ENCODE measurements around the gene RBMS3. TPM values are rescaled to one million over a fixed set of nuclear protein-coding genes. Genes with fewer than 3 reads are reported as not detected.

RBMS3 gene
- total RNA-seq, 4 donors from 2014 or later, result 3.8 to 18.7 (median 14.6) TPM

- H3K27me3 ChIP-seq, result no peaks in the 10 kb centered on the region
- H3K4me3 ChIP-seq, result no peak overlapping the region
- intact Hi-C loops (cut with DNase I; ENCODE audit: low total_unique reads), result no loop called here
- in situ Hi-C loops (cut with MboI; ENCODE audit: low pct_ligation_motif_present in 1 of 4, low pct_unique_long_range_greater_than_20kb in 1 of 4, low sequenced_read_pairs in 3 of 4), result no loop called here
- no peaks in the 10 kb centered on the region for H3K9me3 ChIP-seq
- no peak for DNase-seq
- TF ChIP-seq POLR2AphosphoS5 (IDR thresholded peaks at IDR 0.05) (no peak), EP300 (IDR thresholded peaks at IDR 0.05; ENCODE audit: low read depth) (no peak), POLR2A (IDR thresholded peaks at IDR 0.05) (no peak)
- H3K4me1 ChIP-seq, result no peaks in the 10 kb centered on the region
- no peaks in the 10 kb centered on the region for H3K36me3 ChIP-seq
- H3K27ac ChIP-seq, result no peak overlapping the region
- WGBS, 2 donors (ENCODE audit: low coverage in 1 of 2), result 66 to 76% methylated on average over 3 of the region's 3 CpGs
Observed at GRCh38 chr3:29896856-29897255, 616.0 kb downstream of the RBMS3 start.

DNA sequence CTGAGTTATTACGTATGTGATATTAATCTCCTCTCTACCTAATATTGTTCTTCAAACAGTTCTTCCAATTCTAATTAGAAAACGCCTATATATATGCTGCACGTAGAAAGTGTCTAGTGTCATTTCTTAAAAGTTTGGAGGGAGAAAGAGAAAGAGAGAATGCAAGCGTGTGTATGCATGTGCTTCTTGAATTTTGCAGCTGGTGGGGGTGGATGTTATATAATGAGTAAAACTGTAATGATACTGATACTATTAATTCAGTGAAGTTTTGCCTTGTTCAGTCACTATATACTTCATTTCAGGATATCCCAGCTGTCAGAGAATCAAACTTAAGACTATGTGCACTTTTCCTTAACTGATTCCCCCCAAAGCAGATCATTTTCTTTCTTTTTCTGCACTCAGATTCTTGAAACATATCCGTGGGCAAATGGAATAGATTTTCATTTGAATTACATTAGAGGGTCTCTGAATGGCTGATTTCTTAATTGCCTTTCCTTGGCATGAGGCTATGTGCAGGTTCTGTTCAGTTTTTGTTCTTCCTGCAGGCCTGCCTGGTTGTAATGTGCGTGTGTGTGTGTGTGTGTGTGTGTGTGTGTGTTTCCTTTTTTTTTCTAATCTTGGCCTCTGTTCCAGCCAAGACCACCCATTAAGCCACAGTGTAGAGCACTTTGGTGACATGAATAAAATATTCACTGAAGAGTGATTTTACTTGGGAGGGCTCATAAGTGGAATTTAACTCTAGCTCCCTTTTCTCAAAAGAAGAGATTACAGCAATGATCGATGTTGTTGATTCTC, 617.5 kb downstream of the RBMS3 start:
- H3K9me3 ChIP-seq, result no peaks in the 10 kb centered on the region
- no peaks in the 10 kb centered on the region for H3K36me3 ChIP-seq
- no peak for DNase-seq
- no peaks in the 10 kb centered on the region for H3K4me1 ChIP-seq
- in situ Hi-C loops (cut with MboI; ENCODE audit: low pct_ligation_motif_present in 1 of 4, low pct_unique_long_range_greater_than_20kb in 1 of 4, low sequenced_read_pairs in 3 of 4) (no loop called here), intact Hi-C loops (cut with DNase I; ENCODE audit: low total_unique reads) (no loop called here)
- TF ChIP-seq POLR2AphosphoS5 (IDR thresholded peaks at IDR 0.05) (no peak), EP300 (IDR thresholded peaks at IDR 0.05; ENCODE audit: low read depth) (no peak), CTCF (IDR thresholded peaks at IDR 0.05) (no peak), POLR2A (IDR thresholded peaks at IDR 0.05) (no peak)
- no peaks in the 10 kb centered on the region for H3K27me3 ChIP-seq
- WGBS, 2 donors (ENCODE audit: low coverage in 1 of 2), result 65 to 74% methylated on average over 6 to 7 of the region's 7 CpGs
- no peak overlapping the region for H3K4me3 ChIP-seq
- H3K27ac ChIP-seq, result no peak overlapping the region

- no peak for DNase-seq
- Histone ChIP-seq H3K4me3 (no peak overlapping the region), H3K27ac (no peak overlapping the region), H3K36me3 (no peaks in the 10 kb centered on the region), H3K27me3 (no peaks in the 10 kb centered on the region), H3K9me3 (no peaks in the 10 kb centered on the region), H3K4me1 (no peaks in the 10 kb centered on the region)
- TF ChIP-seq EP300 (IDR thresholded peaks at IDR 0.05; ENCODE audit: low read depth), result no peak
- no peak for TF ChIP-seq CTCF (IDR thresholded peaks at IDR 0.05)
- TF ChIP-seq POLR2A (IDR thresholded peaks at IDR 0.05), result no peak
- no peak for TF ChIP-seq POLR2AphosphoS5 (IDR thresholded peaks at IDR 0.05)
- WGBS, 2 donors (ENCODE audit: low coverage in 1 of 2), result 82 to 89% methylated on average over 2 of the region's 2 CpGs
- in situ Hi-C loops (cut with MboI; ENCODE audit: low pct_ligation_motif_present in 1 of 4, low pct_unique_long_range_greater_than_20kb in 1 of 4, low sequenced_read_pairs in 3 of 4), result no loop called here
- intact Hi-C loops (cut with DNase I; ENCODE audit: low total_unique reads), result no loop called here
Observed at GRCh38 chr3:29899021-29899420, 618.1 kb downstream of the RBMS3 start.

- Histone ChIP-seq H3K27me3 (no peaks in the 10 kb centered on the region), H3K36me3 (no peaks in the 10 kb centered on the region), H3K9me3 (no peaks in the 10 kb centered on the region), H3K27ac (no peak overlapping the region), H3K4me1 (no peaks in the 10 kb centered on the region), H3K4me3 (no peak overlapping the region)
- 65% methylated on average over 2 of the region's 2 CpGs for WGBS, 2 donors (ENCODE audit: low coverage in 1 of 2)
- DNase-seq, result no peak
- in situ Hi-C loops (cut with MboI; ENCODE audit: low pct_ligation_motif_present in 1 of 4, low pct_unique_long_range_greater_than_20kb in 1 of 4, low sequenced_read_pairs in 3 of 4), result no loop called here
- intact Hi-C loops (cut with DNase I; ENCODE audit: low total_unique reads), result no loop called here
- TF ChIP-seq CTCF (IDR thresholded peaks at IDR 0.05) (no peak), POLR2A (IDR thresholded peaks at IDR 0.05) (no peak), POLR2AphosphoS5 (IDR thresholded peaks at IDR 0.05) (no peak), EP300 (IDR thresholded peaks at IDR 0.05; ENCODE audit: low read depth) (no peak)
Observed at GRCh38 chr3:29901097-29901496, 620.2 kb downstream of the RBMS3 start.
